C4-2B (cell line): ENCODE data around the gene SPDYE2B.
"Not testable (repeated sequence)": the region's sequence is repeated elsewhere in the genome, so short reads cannot be mapped to it uniquely, and the experiment has no call there.

Source experiments
- CTCF ChIP-seq: fragments of 450-650 bp; conservative IDR thresholded peaks from 2 replicates; pipeline ENCODE4 v1.5.1; 2017; ENCODE audit warnings: mild to moderate bottlenecking
- ZFX ChIP-seq: fragments of 450-650 bp; IDR thresholded peaks from 2 replicates; pipeline ENCODE4 v1.6.1; 2017

GRCh38 chr7:102611675-102612325 is 38.3 kb upstream of the SPDYE2B start:
- not testable (repeated sequence) for TF ChIP-seq CTCF, ZFX
